H1 (cell line): Measurements from ENCODE around the gene KCNT1.

Experiments used
- CTCF ChIP-seq, 3 experiments: IDR thresholded peaks; 1 replicate in 2 of 3; 2 replicates in 1 of 3; pipeline versions ENCODE4 v1.5.1 to v1.6.1; 2011; ENCODE audit warnings: low read length in 3 of 3, mild to moderate bottlenecking in 3 of 3, inconsistent platforms in 2 of 3, low read depth in 1 of 3, moderate library complexity in 1 of 3; ENCODE audit not compliant: insufficient read depth in 1 of 3; ENCODE audit errors: control extremely low read depth in 1 of 3
- EZH2 ChIP-seq: fragments of 200-600 bp; sonication (generic); IDR thresholded peaks from 2 replicates; pipeline ENCODE4 v1.7.1; 2012; ENCODE audit warnings: low read depth, mild to moderate bottlenecking, moderate library complexity, low read length, inconsistent platforms; ENCODE audit not compliant: severe bottlenecking
- MAX ChIP-seq: IDR thresholded peaks from 2 replicates; pipeline ENCODE4 v1.6.1; 2012; ENCODE audit warnings: inconsistent platforms

GRCh38 chr9:135660407-135660806 lies 41.6 kb upstream of the KCNT1 start:
- TF ChIP-seq CTCF (IDR thresholded peaks at IDR 0.05; ENCODE audit: control extremely low read depth in 1 of 3, insufficient read depth in 1 of 3, low read depth in 1 of 3, low read length in 3 of 3) (no peak), MAX (no peak), EZH2 (no peak)
